Measurements from ENCODE around the gene ANKRD53.
A peak's percentile ranks its signal among the peaks of the same experiment; 100 is the strongest.

The ANKRD53 gene

GRCh38 chr2:70944111-70944690 lies 34.2 kb upstream of the ANKRD53 start:
- DNase-seq (ENCODE audit: low read depth): no peak

DNA sequence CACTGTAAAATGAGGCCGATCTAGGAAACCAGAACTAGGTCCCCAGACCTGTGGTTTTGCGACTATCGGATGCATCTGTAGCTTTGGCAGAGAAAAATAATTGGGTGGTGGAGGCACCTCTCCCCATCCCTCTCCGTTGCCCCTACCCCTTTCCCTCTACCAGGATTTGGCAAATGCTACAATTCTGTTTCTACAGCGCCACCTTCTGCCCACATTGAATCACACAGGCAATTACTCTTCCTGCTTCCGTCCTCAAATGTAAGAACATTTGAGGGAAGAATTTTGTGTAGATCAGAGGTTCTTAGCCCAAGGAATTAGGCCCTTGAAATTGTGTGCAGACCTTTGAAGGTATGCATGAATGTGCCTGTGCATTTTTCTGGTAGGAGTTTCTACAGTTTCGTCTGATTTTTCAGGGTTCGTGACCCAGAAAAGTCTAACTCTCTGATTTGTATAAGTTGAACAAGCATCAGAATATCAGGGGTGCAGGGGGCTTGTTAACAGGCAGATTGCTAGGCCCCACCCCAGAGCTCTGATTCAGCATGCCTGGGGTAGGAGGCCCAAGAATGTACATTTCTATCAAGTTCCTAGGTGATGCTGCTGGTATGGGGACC lies 31.5 kb upstream of the ANKRD53 start:
- DNase-seq (ENCODE audit: low read depth): no peak

DNA sequence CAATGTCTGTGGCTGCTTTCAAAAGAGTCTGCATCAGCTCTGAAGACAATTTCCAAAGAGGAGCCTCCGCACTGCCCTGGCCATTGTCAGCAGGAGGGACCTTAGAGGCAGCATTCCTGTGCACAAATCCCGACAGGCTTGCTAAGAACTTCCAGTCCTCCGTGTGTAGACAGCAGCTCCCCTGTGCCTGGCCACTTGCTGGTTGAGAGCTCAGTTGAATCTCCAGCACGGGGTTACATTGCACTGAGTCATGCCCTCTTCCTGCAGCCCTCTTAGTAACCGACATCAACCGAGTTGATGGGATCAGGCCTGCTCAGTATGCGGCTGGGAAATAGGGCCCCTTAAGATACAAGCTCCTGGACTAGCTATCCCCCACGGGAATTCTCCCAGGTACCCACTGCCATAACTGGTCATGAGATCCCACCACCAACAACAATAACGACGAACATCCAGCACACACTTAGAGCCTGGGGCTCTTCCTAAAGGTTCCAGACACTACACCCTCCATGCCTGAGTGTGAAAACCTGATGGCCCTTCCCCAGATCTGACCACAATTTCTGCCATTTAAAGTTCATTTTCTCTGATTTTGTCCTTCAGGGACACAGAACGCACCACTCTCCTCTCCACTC lies 30.8 kb upstream of the ANKRD53 start:
- DNase-seq (ENCODE audit: low read depth): no peak

GRCh38 chr2:70948337-70949003 lies 30.0 kb upstream of the ANKRD53 start:
- DNase-seq (ENCODE audit: low read depth): peak; percentile 70

DNA sequence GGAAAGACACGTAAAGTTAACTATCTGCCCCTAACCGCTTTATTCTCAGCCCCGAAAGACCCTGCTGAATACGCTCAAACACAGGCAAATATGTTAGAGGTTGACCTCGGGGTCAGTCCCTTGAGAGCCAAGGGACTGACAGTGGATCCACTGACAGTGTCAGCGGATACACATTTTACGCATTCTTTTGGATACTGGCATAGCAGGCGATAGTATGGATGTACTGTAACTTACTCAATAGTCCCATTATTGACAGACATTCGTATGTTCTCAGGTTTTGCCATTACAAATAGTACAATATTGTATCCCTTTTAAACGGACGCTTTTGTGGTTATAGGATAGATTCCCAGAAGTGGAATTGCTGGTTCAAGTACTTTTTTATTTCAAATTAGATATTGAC lies 29.3 kb upstream of the ANKRD53 start:
- DNase-seq (ENCODE audit: low read depth): no peak

- DNase-seq (ENCODE audit: low read depth): no peak
Measured at GRCh38 chr2:70954886-70955285, 23.5 kb upstream of the ANKRD53 start.

DNA sequence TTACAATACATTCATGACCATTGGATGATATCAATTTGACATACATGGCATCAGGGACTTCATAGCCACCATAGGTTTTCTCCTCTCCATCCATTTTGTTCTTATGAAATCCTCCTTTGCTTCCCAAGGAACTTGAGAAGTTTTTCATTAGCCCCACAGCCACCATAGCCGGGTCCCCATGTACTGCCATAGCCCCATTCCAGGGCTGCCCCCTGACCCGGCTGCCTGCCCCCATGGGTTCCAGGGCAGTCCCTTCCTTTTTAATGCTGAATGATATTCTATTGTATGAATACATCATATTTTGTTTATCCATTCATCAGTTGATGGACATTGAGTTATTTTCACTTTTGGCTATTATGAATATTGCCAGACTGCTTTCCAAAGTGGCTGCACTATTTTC lies 22.3 kb upstream of the ANKRD53 start:
- no peak for DNase-seq (ENCODE audit: low read depth)

DNA sequence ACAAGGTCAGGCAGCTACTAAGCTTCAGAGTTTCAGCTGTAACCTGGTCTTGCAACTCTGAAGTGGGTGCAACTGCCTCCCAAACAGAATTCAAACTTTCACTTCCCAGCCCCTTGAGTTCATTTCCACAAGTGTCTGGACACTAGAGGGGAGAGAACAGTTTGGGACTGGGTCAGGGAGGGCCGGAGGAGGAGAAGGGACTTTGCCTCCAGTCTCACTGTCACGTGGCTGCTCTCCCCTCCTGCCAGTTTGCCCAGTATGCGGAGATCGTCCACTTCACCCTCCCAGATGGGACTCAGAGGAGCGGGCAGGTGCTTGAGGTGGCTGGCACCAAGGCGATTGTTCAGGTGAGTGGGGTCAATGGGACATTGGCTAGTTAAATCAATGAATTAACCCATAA lies 20.6 kb upstream of the ANKRD53 start:
- no peak for DNase-seq (ENCODE audit: low read depth)

DNA sequence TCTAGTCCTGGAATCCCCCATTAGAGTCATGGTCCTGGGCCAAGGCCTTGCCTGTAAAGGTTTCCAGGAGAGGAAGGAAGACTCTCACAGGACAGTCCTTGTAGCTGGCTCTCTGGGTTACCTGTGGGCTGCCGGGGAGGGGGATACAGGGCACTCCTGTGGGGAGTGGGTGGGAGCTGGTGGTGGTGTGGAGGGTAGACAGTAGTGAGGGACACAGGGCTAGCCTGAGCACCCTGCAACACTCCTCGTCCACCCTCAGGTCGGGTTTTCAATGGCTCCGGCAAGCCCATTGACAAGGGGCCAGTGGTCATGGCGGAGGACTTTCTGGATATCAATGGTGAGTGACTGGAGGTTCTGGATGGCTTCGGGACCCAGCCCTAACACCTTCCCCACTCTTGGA lies 19.7 kb upstream of the ANKRD53 start:
- no peak for DNase-seq (ENCODE audit: low read depth)

GRCh38 chr2:70959271-70959761 lies 19.1 kb upstream of the ANKRD53 start:
- DNase-seq (ENCODE audit: low read depth): no peak

- no peak for DNase-seq (ENCODE audit: low read depth)
Measured at GRCh38 chr2:70959851-70960832, 18.3 kb upstream of the ANKRD53 start.

DNA sequence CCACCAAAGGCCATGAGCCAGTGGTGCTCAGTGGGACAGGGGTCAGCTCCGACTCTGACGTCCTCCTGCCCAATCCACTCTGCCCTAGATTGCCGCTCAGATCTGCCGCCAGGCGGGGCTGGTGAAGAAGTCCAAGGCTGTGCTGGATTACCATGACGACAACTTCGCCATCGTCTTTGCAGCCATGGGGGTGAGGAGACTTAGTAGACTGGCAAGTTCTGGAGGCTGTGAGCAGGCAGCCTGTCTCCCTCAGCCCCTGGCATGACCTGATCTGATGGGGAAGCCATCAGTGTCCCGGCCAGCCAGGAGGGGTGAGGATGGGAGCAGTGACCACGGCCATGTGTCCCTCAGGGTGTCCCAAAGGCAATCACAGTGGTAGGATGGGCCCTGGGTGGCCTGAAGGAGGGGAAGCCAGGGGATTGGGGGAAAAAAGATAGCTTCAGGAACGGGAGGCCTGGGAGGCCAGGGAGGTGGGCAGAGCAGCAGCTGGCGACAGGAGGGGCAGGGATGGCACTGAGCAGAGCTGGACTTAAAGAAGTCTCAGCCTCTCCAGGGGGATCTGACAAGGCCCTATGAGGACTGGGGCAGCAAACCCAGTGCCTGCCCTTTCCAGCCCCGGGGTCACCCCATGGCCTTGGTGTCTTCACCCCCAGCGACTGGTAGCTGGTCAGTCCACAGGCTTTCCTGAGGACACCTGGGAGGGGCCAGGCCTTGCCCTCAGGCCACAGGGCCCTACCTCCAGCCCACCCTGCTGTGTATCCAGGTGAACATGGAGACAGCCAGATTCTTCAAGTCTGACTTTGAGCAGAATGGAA lies 17.4 kb upstream of the ANKRD53 start:
- DNase-seq (ENCODE audit: low read depth): no peak

DNA sequence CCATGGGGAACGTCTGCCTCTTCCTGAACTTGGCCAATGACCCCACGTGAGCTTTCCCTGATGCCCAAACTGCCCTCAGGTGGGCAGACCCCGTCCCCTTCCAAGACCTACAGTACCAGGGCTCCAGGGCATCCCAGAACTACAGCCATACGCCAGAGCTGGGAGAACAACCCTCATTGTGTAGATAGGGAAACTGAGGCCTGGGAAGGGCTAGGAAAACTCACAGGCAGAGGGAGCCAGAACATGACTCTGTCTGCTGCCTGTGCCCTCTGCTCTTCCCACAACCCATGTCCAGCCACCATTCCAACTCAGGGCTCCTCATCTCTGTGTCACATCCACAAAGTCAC lies 16.8 kb upstream of the ANKRD53 start:
- DNase-seq (ENCODE audit: low read depth): no peak

GRCh38 chr2:70962211-70962884 lies 16.1 kb upstream of the ANKRD53 start:
- no peak for DNase-seq (ENCODE audit: low read depth)

DNA sequence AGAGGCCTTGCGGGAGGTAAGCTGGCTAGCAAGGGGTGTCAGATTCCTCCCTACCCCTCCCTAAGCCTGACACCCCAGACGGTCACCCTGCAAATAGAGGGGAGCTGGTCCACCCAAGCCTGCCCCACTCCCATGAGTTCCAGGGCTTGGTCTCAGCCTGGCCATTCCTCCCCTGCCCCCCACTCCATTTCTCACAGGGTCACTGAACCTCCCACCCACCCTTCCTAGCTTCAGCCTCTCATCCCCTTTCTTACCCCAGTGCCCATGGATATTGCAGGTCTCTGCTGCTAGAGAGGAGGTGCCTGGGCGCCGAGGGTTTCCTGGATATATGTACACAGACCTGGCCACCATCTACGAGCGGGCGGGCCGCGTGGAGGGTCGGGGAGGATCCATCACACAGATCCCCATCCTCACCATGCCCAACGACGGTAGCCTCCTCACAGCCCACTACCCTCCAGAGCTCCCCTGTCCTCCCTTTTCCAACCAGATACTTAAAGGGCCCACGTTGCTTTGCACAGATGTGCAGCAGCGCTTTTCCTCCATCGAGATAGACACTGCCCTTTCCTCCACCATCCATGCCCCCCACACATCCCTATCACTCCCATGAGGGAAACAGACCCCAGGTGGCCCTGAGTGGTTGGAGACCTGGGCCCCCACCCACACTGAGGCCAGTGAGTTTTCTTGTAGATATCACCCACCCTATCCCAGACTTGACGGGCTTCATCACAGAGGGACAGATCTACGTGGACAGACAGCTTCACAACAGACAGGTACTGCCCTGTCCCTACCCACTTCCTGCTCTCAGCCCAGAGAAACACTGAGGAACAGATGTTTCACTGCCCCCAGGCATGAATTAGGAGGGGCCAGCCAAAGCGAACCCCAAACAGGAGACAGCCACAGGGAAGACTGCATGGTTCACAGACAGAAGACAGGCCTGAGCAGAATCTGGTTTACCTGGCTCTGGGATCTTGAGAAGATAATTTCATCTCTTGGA lies 15.2 kb upstream of the ANKRD53 start:
- no peak for DNase-seq (ENCODE audit: low read depth)

DNA sequence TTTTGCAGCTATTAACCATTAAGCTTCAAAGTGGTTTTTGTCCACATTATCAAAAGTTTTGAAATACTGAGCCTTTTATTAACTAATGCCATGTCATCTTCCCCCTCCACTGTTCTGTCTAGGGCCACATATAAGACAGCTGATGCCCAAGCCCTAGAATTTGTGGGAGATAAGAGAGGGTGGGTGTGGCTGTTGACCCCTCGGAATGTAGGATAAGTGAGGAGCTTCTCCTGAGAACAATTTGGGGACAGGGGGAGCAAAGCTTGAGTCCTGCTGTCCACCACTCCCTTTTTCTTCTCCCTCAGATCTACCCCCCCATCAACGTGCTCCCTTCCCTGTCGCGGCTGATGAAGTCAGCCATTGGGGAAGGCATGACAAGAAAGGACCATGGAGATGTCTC lies 14.3 kb upstream of the ANKRD53 start:
- no peak for DNase-seq (ENCODE audit: low read depth)

DNA sequence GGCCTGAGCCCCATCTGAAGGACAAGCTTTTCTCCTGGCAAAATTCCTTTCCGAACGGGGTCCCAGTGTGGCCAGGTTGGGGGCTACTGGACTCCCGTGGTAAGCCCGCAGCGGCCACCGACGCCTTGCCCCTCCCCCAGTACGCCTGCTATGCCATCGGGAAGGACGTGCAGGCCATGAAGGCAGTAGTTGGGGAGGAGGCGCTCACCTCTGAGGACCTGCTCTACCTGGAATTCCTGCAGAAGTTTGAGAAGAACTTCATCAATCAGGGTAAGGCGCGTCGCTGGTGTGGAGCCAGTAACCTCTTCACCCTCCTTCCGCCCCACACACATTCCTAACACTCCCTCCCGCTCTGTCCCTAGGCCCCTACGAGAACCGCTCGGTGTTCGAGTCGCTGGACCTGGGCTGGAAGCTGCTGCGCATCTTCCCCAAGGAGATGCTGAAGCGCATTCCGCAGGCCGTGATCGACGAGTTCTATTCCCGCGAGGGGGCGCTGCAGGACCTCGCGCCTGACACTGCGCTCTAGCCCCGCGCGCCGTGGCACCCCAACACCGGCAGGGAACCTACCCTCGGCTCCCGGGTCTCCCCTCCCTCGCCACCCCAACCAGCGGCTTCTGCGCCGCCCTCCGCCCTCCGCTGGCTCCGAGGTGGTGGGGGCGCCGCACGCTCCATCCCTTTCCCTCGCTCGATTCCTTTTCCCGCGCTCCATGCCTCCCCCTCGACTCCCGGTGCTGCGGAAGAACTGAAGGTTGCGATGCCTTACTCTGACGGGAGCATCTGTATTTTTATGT lies 13.6 kb upstream of the ANKRD53 start:
- peak; percentile 78 for DNase-seq (ENCODE audit: low read depth)

GRCh38 chr2:70965506-70965905 lies 12.9 kb upstream of the ANKRD53 start:
- DNase-seq (ENCODE audit: low read depth): no peak

Measured in activated T-cell treated with anti-CD3 and anti-CD28 coated beads for 48 hours (primary cell).